Bronchial smooth muscle cell (primary cell): Measurements from ENCODE around the gene ZNF282. TPM values are rescaled to one million over a fixed set of nuclear protein-coding genes. Genes with fewer than 3 reads are reported as not detected.

Experiments used
- total RNA-seq: library from RNA; depleted of rRNA; stranded (reverse); fragments of >200 nt; gene quantifications from 2 replicates; pipeline ENCODE4 v1.2.1, GENCODE V29; 2014

Gene ZNF282
- 12.2 and 18.6 TPM in 2 replicates for total RNA-seq

GRCh38 chr7:149195180-149196150, at the start of gene ZNF282:
TSS of gene ZNF282 (plus strand) at chr7:149195546. CDS start at chr7:149195590, 44 bp downstream.

GRCh38 chr7:149147072-149147751, 48.1 kb upstream of the ZNF282 start, which contains the start of gene ZNF398:
TSS of gene ZNF398 (plus strand) at chr7:149147453. CDS start at chr7:149147743, 290 bp downstream.

GRCh38 chr7:149239345-149240143, 44.2 kb downstream of the ZNF282 start, which contains the start of gene ZNF212:
TSS of gene ZNF212 (plus strand) at chr7:149239651. CDS start at chr7:149239779, 128 bp downstream.

GRCh38 chr7:149261829-149262617, 66.7 kb downstream of the ZNF282 start, which contains the start of gene ZNF783:
TSS of gene ZNF783 (plus strand) at chr7:149262196. CDS start at chr7:149262334, 138 bp downstream.

Other genes with a start within 250 kb of the ZNF282 start
- gene PDIA4, start 167.0 kb upstream of the ZNF282 start, total RNA-seq = 222 and 241 TPM in 2 replicates
- 3.9 and 4.3 TPM in 2 replicates for gene ZNF786, start 104.8 kb upstream of the ZNF282 start, total RNA-seq
- gene ZNF425, start 69.2 kb upstream of the ZNF282 start, total RNA-seq = 6.3 and 6.5 TPM in 2 replicates
- 3.9 and 4.6 TPM in 2 replicates for gene ZNF398, start 48.1 kb upstream of the ZNF282 start, total RNA-seq
- gene ZNF212, start 44.1 kb downstream of the ZNF282 start, total RNA-seq = 3.3 and 4.6 TPM in 2 replicates
- 11.7 and 15.5 TPM in 2 replicates for gene ZNF783, start 66.7 kb downstream of the ZNF282 start, total RNA-seq